ENCODE measurements around the gene NYAP2. TPM values are rescaled to one million over a fixed set of nuclear protein-coding genes. Genes with fewer than 3 reads are reported as not detected.

The NYAP2 gene
- total RNA-seq, 1 donor from 2014 or later: 0.14 TPM

DNA sequence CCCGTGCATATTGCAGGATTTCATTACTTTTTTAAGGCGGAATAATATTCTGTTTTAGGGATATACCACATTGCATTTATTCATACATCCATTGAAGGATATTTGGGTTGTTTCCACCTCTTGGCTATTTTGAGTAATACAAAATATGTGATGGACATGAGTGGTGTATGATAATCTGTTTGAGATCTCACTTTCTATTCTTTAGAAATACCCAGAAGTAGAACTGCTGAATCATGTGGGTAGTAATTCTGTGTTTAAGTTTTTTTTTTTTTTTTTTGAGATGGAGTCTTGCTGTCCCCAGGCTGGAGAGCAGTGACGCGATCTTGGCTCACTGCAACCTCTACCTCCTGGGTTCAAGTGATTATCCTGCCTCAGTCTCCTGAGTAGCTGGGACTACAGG lies 201.4 kb downstream of the NYAP2 start:
- H3K4me2 ChIP-seq (ENCODE audit: low read length): no peak overlapping the region
- Mint-ChIP-seq H3K36me3 (ENCODE audit: low read depth, unreplicated experiment) (no peaks in the 10 kb centered on the region), H3K27ac (ENCODE audit: unreplicated experiment) (no peak overlapping the region), H3K9me3 (ENCODE audit: unreplicated experiment) (no peaks in the 10 kb centered on the region), H3K27me3 (ENCODE audit: low read depth, unreplicated experiment) (no peaks in the 10 kb centered on the region), H3K4me1 (ENCODE audit: low read depth, unreplicated experiment) (peaks cover 15% of the 10 kb centered on the region), H3K4me3 (ENCODE audit: unreplicated experiment) (no peak overlapping the region)
- H3K9ac ChIP-seq (ENCODE audit: low read length): no peak overlapping the region
- DNase-seq (ENCODE audit: low read depth) (no peak), FAIRE-seq (no peak)
- TF ChIP-seq, protein P1, sequence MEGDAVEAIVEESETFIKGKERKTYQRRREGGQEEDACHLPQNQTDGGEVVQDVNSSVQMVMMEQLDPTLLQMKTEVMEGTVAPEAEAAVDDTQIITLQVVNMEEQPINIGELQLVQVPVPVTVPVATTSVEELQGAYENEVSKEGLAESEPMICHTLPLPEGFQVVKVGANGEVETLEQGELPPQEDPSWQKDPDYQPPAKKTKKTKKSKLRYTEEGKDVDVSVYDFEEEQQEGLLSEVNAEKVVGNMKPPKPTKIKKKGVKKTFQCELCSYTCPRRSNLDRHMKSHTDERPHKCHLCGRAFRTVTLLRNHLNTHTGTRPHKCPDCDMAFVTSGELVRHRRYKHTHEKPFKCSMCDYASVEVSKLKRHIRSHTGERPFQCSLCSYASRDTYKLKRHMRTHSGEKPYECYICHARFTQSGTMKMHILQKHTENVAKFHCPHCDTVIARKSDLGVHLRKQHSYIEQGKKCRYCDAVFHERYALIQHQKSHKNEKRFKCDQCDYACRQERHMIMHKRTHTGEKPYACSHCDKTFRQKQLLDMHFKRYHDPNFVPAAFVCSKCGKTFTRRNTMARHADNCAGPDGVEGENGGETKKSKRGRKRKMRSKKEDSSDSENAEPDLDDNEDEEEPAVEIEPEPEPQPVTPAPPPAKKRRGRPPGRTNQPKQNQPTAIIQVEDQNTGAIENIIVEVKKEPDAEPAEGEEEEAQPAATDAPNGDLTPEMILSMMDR (IDR thresholded peaks at IDR 0.05; ENCODE audit: insufficient read depth, low read depth, low read length): no peak
- TF ChIP-seq EZH2 (IDR thresholded peaks at IDR 0.05; ENCODE audit: insufficient read depth, low read length): no peak
- no peaks in the 10 kb centered on the region for H3K36me3 ChIP-seq (ENCODE audit: insufficient read depth, low read length)
- H3K79me2 ChIP-seq (ENCODE audit: insufficient read depth, low read length): no peaks in the 10 kb centered on the region
- H3K9me3 ChIP-seq (ENCODE audit: insufficient read depth, low read depth, low read length): no peaks in the 10 kb centered on the region
- no peaks in the 10 kb centered on the region for H4K20me1 ChIP-seq (ENCODE audit: insufficient read depth, low read length)
- H3K4me3 ChIP-seq (ENCODE audit: insufficient read depth, low read depth, low read length): no peak overlapping the region
- no peaks in the 10 kb centered on the region for H3K27me3 ChIP-seq (ENCODE audit: insufficient read depth, low read length)
- H3K27ac ChIP-seq (ENCODE audit: low read depth, low read length): no peak overlapping the region
- no peak overlapping the region for H2AFZ ChIP-seq (ENCODE audit: low read depth, low read length)
- peaks cover 4% of the 10 kb centered on the region for H3K4me1 ChIP-seq (ENCODE audit: insufficient read depth, low read length)

DNA sequence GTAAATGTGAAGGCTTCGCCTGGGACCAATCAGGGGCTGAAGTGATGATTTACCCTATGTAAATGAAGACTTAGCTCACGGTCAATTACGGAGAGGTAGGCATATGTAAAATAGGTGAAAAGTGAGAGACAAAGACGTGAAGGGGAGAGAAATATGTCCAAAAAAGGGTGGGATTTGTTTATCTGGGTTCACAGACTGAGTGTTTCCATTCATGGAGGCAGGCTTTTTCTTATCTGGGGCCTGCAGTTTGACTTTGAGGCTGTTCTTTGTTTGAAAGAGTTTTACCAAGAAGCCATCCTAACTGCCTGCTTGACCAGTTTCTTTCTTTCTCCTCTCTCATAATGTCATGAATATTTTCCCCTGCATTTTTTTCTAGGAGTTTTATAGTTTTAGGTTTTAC lies 202.7 kb downstream of the NYAP2 start:
- H4K20me1 ChIP-seq (ENCODE audit: insufficient read depth, low read length): no peaks in the 10 kb centered on the region
- H3K4me2 ChIP-seq (ENCODE audit: low read length): no peak overlapping the region
- no peaks in the 10 kb centered on the region for H3K36me3 ChIP-seq (ENCODE audit: insufficient read depth, low read length)
- H3K27ac ChIP-seq (ENCODE audit: low read depth, low read length): no peak overlapping the region
- H3K4me1 ChIP-seq (ENCODE audit: insufficient read depth, low read length): peaks cover 4% of the 10 kb centered on the region
- no peak overlapping the region for H2AFZ ChIP-seq (ENCODE audit: low read depth, low read length)
- H3K4me1 Mint-ChIP-seq (ENCODE audit: low read depth, unreplicated experiment): peaks cover 15% of the 10 kb centered on the region
- H3K9ac ChIP-seq (ENCODE audit: low read length): no peak overlapping the region
- TF ChIP-seq, protein P1 (IDR thresholded peaks at IDR 0.05; ENCODE audit: insufficient read depth, low read depth, low read length): no peak
- TF ChIP-seq EZH2 (IDR thresholded peaks at IDR 0.05; ENCODE audit: insufficient read depth, low read length): no peak
- no peak overlapping the region for H3K4me3 Mint-ChIP-seq (ENCODE audit: unreplicated experiment)
- H3K4me3 ChIP-seq (ENCODE audit: insufficient read depth, low read depth, low read length): no peak overlapping the region
- DNase-seq (ENCODE audit: low read depth): no peak
- no peaks in the 10 kb centered on the region for H3K27me3 ChIP-seq (ENCODE audit: insufficient read depth, low read length)
- H3K9me3 Mint-ChIP-seq (ENCODE audit: unreplicated experiment): no peaks in the 10 kb centered on the region
- H3K27ac Mint-ChIP-seq (ENCODE audit: unreplicated experiment): no peak overlapping the region
- no peaks in the 10 kb centered on the region for H3K79me2 ChIP-seq (ENCODE audit: insufficient read depth, low read length)
- no peaks in the 10 kb centered on the region for H3K9me3 ChIP-seq (ENCODE audit: insufficient read depth, low read depth, low read length)
- H3K27me3 Mint-ChIP-seq (ENCODE audit: low read depth, unreplicated experiment): no peaks in the 10 kb centered on the region
- no peak for FAIRE-seq
- no peaks in the 10 kb centered on the region for H3K36me3 Mint-ChIP-seq (ENCODE audit: low read depth, unreplicated experiment)

DNA sequence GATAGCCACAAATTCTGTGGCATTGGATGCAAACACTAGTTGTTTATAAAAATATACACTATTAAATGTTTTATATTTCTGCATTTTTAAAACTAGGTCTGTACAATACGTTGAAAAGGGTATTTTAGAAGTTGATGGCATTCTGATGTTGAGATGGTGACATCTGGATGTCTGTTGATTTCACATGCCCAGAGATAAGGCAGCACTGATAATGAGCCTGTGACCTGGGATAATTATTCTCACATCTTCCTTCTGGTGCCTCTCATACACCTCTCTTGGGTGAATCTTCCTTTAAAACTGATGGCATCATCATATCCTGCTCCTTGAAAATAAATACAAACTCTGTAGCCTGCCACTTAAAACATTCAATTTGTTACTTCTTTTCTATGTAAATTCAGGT lies 208.6 kb downstream of the NYAP2 start:
- Histone ChIP-seq H3K36me3 (ENCODE audit: insufficient read depth, low read length) (no peaks in the 10 kb centered on the region), H3K79me2 (ENCODE audit: insufficient read depth, low read length) (no peaks in the 10 kb centered on the region), H2AFZ (ENCODE audit: low read depth, low read length) (no peak overlapping the region), H4K20me1 (ENCODE audit: insufficient read depth, low read length) (no peaks in the 10 kb centered on the region), H3K9me3 (ENCODE audit: insufficient read depth, low read depth, low read length) (no peaks in the 10 kb centered on the region), H3K4me1 (ENCODE audit: insufficient read depth, low read length) (no peaks in the 10 kb centered on the region), H3K27me3 (ENCODE audit: insufficient read depth, low read length) (no peaks in the 10 kb centered on the region), H3K9ac (ENCODE audit: low read length) (no peak overlapping the region), H3K4me3 (ENCODE audit: insufficient read depth, low read depth, low read length) (no peak overlapping the region), H3K4me2 (ENCODE audit: low read length) (no peak overlapping the region), H3K27ac (ENCODE audit: low read depth, low read length) (no peak overlapping the region)
- Mint-ChIP-seq H3K9me3 (ENCODE audit: unreplicated experiment) (no peaks in the 10 kb centered on the region), H3K27ac (ENCODE audit: unreplicated experiment) (no peak overlapping the region), H3K36me3 (ENCODE audit: low read depth, unreplicated experiment) (no peaks in the 10 kb centered on the region), H3K27me3 (ENCODE audit: low read depth, unreplicated experiment) (no peaks in the 10 kb centered on the region), H3K4me1 (ENCODE audit: low read depth, unreplicated experiment) (no peaks in the 10 kb centered on the region), H3K4me3 (ENCODE audit: unreplicated experiment) (no peak overlapping the region)
- DNase-seq (ENCODE audit: low read depth) (no peak), FAIRE-seq (no peak)
- TF ChIP-seq, protein P1 (IDR thresholded peaks at IDR 0.05; ENCODE audit: insufficient read depth, low read depth, low read length): no peak
- TF ChIP-seq EZH2 (IDR thresholded peaks at IDR 0.05; ENCODE audit: insufficient read depth, low read length): no peak
